Esophagus muscularis mucosa (tissue), 4 donors: ENCODE results near the gene PTPRE. TPM values are rescaled to one million over a fixed set of nuclear protein-coding genes. Genes with fewer than 3 reads are reported as not detected.

Source experiments
- DNase-seq: peaks from one replicate; pipeline ENCODE4 v3.0.0-alpha.2; 2017; ENCODE audit errors: extremely low spot score
- H3K27ac ChIP-seq, 4 donors: fragments of 200-600 bp; sonication (generic); replicated peaks in 1 of 4; 1 replicate in 3 of 4; 2 replicates in 1 of 4; pipeline ENCODE4 v1.5.1; 2016 to 2019; ENCODE audit warnings: mild to moderate bottlenecking in 1 of 4
- H3K27me3 ChIP-seq, 4 donors: fragments of 200-600 bp; sonication (generic); one replicate each; pipeline versions ENCODE4 v1.5.1 to v1.6.0; 2016 to 2019
- H3K36me3 ChIP-seq, 4 donors: fragments of 200-600 bp; sonication (generic); one replicate each; pipeline ENCODE4 v1.5.1; 2016 to 2019
- H3K4me1 ChIP-seq, 4 donors: fragments of 200-600 bp; sonication (generic); one replicate each; pipeline ENCODE4 v1.5.1; 2016 to 2019
- H3K4me3 ChIP-seq, 4 donors: fragments of 200-600 bp; sonication (generic); 1 replicate in 2 of 4; 2 replicates in 2 of 4; pipeline ENCODE4 v1.5.1; 2016 to 2019; ENCODE audit warnings: mild to moderate bottlenecking in 4 of 4, moderate library complexity in 1 of 4
- H3K9me3 ChIP-seq, 4 donors: fragments of 200-600 bp; sonication (generic); 1 replicate in 3 of 4; 2 replicates in 1 of 4; pipeline ENCODE4 v1.5.1; 2016 to 2019
- EP300 ChIP-seq: sonication (generic); formaldehyde crosslinking; IDR thresholded peaks from one replicate; pipeline ENCODE4 v1.6.1; 2017; ENCODE audit warnings: antibody characterized with exemption
- POLR2A ChIP-seq: fragments of 450-650 bp; IDR thresholded peaks from one replicate; pipeline ENCODE4 v1.6.1; 2017; ENCODE audit warnings: antibody characterized with exemption, moderate library complexity, mild to moderate bottlenecking, low read depth
- POLR2AphosphoS5 ChIP-seq, 2 donors: sonication (generic); formaldehyde crosslinking; IDR thresholded peaks; one replicate each; pipeline ENCODE4 v1.6.1; 2017; ENCODE audit warnings: antibody characterized with exemption in 2 of 2
- WGBS: methylation state at CpG from one replicate; pipeline ENCODE4 v1.1.5; 2018; 5-methylcytosine and 5-hydroxymethylcytosine counted together
- intact Hi-C: fragments of 100-400 bp; cut with DNase I; formaldehyde crosslinking; loops from one replicate; pipeline ENCODE4 v1.15.1; 2023
- total RNA-seq, 4 donors: library from RNA; depleted of rRNA; stranded (reverse); fragments of >200 nt; gene quantifications; one replicate each; pipeline versions ENCODE4 v1.1.0 to v1.2.1, GENCODE V29; 2016
- TF ChIP-seq, protein P1 (sequence below), 3 experiments: fragments of 200-600 bp in 2 of 3; fragments of 450-650 bp in 1 of 3; sonication (generic) in 2 of 3; IDR thresholded peaks; one replicate each; pipeline ENCODE4 v1.5.1; 2017 to 2019; ENCODE audit warnings: antibody characterized with exemption in 3 of 3, mild to moderate bottlenecking in 2 of 3, moderate library complexity in 1 of 3

The PTPRE gene
- total RNA-seq, 4 donors from 2014 or later = 8.7 to 22.4 (median 13.3) TPM

DNA sequence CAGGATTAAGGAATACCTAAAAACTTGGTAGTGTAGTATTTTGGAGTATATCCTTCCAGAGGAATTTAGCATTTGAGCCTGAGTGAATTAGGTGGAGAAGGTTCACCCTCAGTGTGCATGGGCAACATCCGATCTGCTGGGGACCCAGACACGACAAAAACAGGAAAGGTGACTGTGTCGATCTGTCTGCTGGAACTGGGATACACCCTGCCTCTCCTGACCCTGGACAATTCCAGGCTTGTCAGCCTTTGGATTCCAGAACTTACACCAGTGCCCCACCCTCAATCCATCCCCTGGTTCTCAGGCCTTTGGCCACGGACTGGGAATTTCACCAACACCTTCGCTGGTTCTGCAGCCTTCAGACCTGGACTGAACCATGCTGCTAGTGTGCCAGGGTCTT lies 41.9 kb downstream of the PTPRE start:
- H3K36me3 ChIP-seq = no peaks in the 10 kb centered on the region
- 86% methylated on average over 4 of the region's 5 CpGs for WGBS
- H3K27me3 ChIP-seq = no peaks in the 10 kb centered on the region
- no peak for DNase-seq
- no peaks in the 10 kb centered on the region for H3K9me3 ChIP-seq
- peaks cover 0 to 13% (median 11%) of the 10 kb centered on the region in 4 donors for H3K4me1 ChIP-seq
- no peak overlapping the region for H3K27ac ChIP-seq
- TF ChIP-seq POLR2A (no peak), EP300 (no peak), POLR2AphosphoS5 (IDR thresholded peaks at IDR 0.05) (no peak)
- TF ChIP-seq, protein P1, sequence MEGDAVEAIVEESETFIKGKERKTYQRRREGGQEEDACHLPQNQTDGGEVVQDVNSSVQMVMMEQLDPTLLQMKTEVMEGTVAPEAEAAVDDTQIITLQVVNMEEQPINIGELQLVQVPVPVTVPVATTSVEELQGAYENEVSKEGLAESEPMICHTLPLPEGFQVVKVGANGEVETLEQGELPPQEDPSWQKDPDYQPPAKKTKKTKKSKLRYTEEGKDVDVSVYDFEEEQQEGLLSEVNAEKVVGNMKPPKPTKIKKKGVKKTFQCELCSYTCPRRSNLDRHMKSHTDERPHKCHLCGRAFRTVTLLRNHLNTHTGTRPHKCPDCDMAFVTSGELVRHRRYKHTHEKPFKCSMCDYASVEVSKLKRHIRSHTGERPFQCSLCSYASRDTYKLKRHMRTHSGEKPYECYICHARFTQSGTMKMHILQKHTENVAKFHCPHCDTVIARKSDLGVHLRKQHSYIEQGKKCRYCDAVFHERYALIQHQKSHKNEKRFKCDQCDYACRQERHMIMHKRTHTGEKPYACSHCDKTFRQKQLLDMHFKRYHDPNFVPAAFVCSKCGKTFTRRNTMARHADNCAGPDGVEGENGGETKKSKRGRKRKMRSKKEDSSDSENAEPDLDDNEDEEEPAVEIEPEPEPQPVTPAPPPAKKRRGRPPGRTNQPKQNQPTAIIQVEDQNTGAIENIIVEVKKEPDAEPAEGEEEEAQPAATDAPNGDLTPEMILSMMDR (IDR thresholded peaks at IDR 0.05) = no peak
- intact Hi-C loops = no loop called here
- no peak overlapping the region for H3K4me3 ChIP-seq

DNA sequence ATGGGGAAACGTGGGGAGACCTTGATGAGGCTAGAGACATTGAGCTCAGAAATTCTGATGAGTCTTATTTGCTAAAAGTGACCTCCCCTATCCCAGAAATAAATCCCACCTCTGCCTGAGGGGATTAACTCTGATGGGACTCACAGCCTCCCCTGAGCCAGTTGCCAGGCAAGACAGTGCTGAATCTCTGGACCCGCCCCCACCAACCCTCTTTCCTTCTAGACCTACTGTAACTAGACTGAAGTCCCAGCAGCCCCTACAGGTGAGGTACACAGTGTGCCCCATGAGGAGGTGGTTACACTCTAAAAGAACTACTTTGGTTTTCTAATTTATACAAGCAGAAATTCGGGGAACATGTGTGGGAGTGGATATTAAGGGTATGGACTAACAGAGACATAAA lies 42.9 kb downstream of the PTPRE start:
- intact Hi-C loops = no loop called here
- no peaks in the 10 kb centered on the region for H3K9me3 ChIP-seq
- no peak overlapping the region for H3K4me3 ChIP-seq
- TF ChIP-seq, protein P1 (IDR thresholded peaks at IDR 0.05) = no peak
- TF ChIP-seq EP300 = no peak
- no peak for TF ChIP-seq POLR2AphosphoS5 (IDR thresholded peaks at IDR 0.05)
- no peak for TF ChIP-seq POLR2A
- H3K4me1 ChIP-seq = peaks cover 0 to 13% (median 11%) of the 10 kb centered on the region in 4 donors
- DNase-seq = no peak
- 85% methylated on average over 3 of the region's 3 CpGs for WGBS
- H3K27me3 ChIP-seq = no peaks in the 10 kb centered on the region
- no peaks in the 10 kb centered on the region for H3K36me3 ChIP-seq
- H3K27ac ChIP-seq = no peak overlapping the region

DNA sequence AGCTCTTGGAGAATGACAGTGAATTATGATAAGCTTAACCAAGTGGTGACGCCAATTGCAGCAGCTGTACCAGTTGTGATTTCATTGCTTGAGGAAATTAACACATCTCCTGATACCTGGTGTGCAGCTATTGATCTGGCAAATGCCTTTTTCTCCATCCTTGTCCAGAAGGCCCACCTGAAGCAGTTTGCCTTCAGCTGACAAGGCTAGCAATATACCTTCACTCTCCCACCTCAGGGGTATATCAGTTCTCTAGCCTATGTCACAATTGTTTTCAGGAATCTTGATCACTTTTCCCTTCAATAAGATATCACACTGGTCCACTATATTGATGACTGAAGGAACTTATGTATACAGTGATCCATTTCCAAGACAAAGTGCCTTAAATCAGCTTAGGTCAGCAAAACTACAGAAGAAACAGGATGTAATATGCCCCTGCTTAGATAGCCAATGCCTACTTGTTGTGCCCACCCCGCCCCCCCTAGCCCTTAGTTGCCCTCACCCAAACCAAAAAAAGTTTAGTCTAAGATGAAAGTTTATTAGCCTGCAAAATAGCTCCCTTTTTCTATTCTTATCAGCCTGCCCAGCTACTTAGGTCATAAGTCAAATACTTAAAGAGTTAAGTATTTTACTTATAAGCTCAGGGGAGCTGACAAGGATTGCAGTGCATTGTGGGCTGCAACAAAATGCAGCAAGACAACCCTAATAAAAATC lies 45.1 kb downstream of the PTPRE start:
- Histone ChIP-seq H3K9me3 (peaks cover 0 to 12% (median 5%) of the 10 kb centered on the region in 4 donors), H3K27me3 (no peaks in the 10 kb centered on the region), H3K4me1 (no peaks in the 10 kb centered on the region), H3K4me3 (no peak overlapping the region), H3K36me3 (no peaks in the 10 kb centered on the region), H3K27ac (no peak overlapping the region)
- DNase-seq = no peak
- TF ChIP-seq, protein P1 (IDR thresholded peaks at IDR 0.05) = no peak
- TF ChIP-seq EP300 (no peak), POLR2AphosphoS5 (IDR thresholded peaks at IDR 0.05) (no peak), POLR2A (no peak)
- intact Hi-C loops = no loop called here
- 86% methylated on average over 2 of the region's 2 CpGs for whole genome bisulfite sequencing

DNA sequence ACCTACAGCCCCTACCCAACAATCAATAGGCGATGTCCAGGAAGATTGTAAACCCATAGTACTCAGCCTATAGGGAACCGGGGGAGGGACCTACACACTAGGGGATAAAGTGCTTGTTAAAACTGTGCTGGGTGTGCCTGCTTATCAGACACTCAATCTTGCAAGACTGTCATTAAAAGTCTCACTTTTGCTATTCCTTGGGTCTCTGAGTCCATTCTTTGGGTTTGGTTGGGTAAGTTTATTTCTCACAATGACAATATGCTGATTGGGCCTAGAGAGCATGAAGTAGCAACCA lies 45.6 kb downstream of the PTPRE start:
- Histone ChIP-seq H3K4me3 (no peak overlapping the region), H3K27ac (no peak overlapping the region), H3K27me3 (no peaks in the 10 kb centered on the region), H3K9me3 (peaks cover 0 to 12% (median 5%) of the 10 kb centered on the region in 4 donors), H3K36me3 (no peaks in the 10 kb centered on the region), H3K4me1 (no peaks in the 10 kb centered on the region)
- no peak for DNase-seq
- WGBS = 78% methylated on average over 2 of the region's 2 CpGs
- TF ChIP-seq POLR2AphosphoS5 (IDR thresholded peaks at IDR 0.05) (no peak), POLR2A (no peak), EP300 (no peak)
- TF ChIP-seq, protein P1 (IDR thresholded peaks at IDR 0.05) = no peak
- intact Hi-C loops = no loop called here

DNA sequence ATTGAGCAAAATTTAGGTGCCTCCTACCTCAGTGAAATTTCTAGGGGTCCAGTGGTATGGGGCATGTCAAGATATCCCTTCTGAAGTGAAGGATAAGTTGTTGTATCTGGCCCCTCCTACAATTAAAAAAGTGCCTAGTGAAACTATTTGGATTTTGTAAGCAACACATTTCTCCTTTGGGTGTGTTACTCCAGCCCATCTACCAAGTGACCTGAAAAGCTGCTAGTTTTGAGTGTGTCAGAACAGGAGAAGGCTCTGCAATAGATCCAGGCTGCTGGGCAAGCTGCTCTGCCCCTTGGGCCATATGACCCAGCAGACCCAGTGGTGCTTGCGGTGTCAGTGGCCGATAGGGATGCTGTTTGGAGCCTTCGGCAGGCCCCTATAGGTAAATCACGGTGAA lies 46.0 kb downstream of the PTPRE start:
- Histone ChIP-seq H3K4me3 (no peak overlapping the region), H3K27ac (no peak overlapping the region), H3K27me3 (no peaks in the 10 kb centered on the region), H3K9me3 (peaks cover 0 to 12% (median 5%) of the 10 kb centered on the region in 4 donors), H3K36me3 (no peaks in the 10 kb centered on the region), H3K4me1 (no peaks in the 10 kb centered on the region)
- TF ChIP-seq, protein P1 (IDR thresholded peaks at IDR 0.05) = no peak
- TF ChIP-seq POLR2A = no peak
- no peak for TF ChIP-seq POLR2AphosphoS5 (IDR thresholded peaks at IDR 0.05)
- TF ChIP-seq EP300 = no peak
- 100% methylated on average over 4 of the region's 4 CpGs for WGBS
- intact Hi-C loops = no loop called here
- no peak for DNase-seq
